ENCODE data around the gene ENAH. TPM values are rescaled to one million over a fixed set of nuclear protein-coding genes. Genes with fewer than 3 reads are reported as not detected.

Gene ENAH
- polyA plus RNA-seq, 4 donors: 71.9 to 137 (median 109) TPM

GRCh38 chr1:225508538-225509375 lies 144.2 kb downstream of the ENAH start:
- DNase-seq (ENCODE audit: low read depth in 4 of 4, low spot score in 3 of 4): no peak

- no peak for DNase-seq (ENCODE audit: low read depth in 4 of 4, low spot score in 3 of 4)
Measured at GRCh38 chr1:225506727-225507126, 146.2 kb downstream of the ENAH start.

GRCh38 chr1:225504776-225505175 lies 148.1 kb downstream of the ENAH start:
- no peak for DNase-seq (ENCODE audit: low read depth in 4 of 4, low spot score in 3 of 4)

- no peak for DNase-seq (ENCODE audit: low read depth in 4 of 4, low spot score in 3 of 4)
Measured at GRCh38 chr1:225500624-225501192, 152.2 kb downstream of the ENAH start.

GRCh38 chr1:225498549-225499136 lies 154.3 kb downstream of the ENAH start:
- no peak for DNase-seq (ENCODE audit: low read depth in 4 of 4, low spot score in 3 of 4)

- no peak for DNase-seq (ENCODE audit: low read depth in 4 of 4, low spot score in 3 of 4)
Measured at GRCh38 chr1:225494789-225495359, 158.0 kb downstream of the ENAH start.

GRCh38 chr1:225493591-225494246 lies 159.2 kb downstream of the ENAH start:
- no peak for DNase-seq (ENCODE audit: low read depth in 4 of 4, low spot score in 3 of 4)

GRCh38 chr1:225488676-225489075 lies 164.2 kb downstream of the ENAH start:
- no peak for DNase-seq (ENCODE audit: low read depth in 4 of 4, low spot score in 3 of 4)

GRCh38 chr1:225486856-225487255 lies 166.1 kb downstream of the ENAH start:
- DNase-seq (ENCODE audit: low read depth in 4 of 4, low spot score in 3 of 4): no peak

- no peak for DNase-seq (ENCODE audit: low read depth in 4 of 4, low spot score in 3 of 4)
Measured at GRCh38 chr1:225485991-225486530, 166.9 kb downstream of the ENAH start.

- no peak for DNase-seq (ENCODE audit: low read depth in 4 of 4, low spot score in 3 of 4)
Measured at GRCh38 chr1:225485226-225485625, 167.7 kb downstream of the ENAH start.

GRCh38 chr1:225484657-225485214 lies 168.2 kb downstream of the ENAH start:
- no peak for DNase-seq (ENCODE audit: low read depth in 4 of 4, low spot score in 3 of 4)

- no peak for DNase-seq (ENCODE audit: low read depth in 4 of 4, low spot score in 3 of 4)
Measured at GRCh38 chr1:225483818-225484656, 168.9 kb downstream of the ENAH start.

GRCh38 chr1:225482421-225482950 lies 170.4 kb downstream of the ENAH start:
- DNase-seq (ENCODE audit: low read depth in 4 of 4, low spot score in 3 of 4): no peak

GRCh38 chr1:225481738-225482137 lies 171.2 kb downstream of the ENAH start:
- DNase-seq (ENCODE audit: low read depth in 4 of 4, low spot score in 3 of 4): no peak

GRCh38 chr1:225480825-225481434 lies 172.0 kb downstream of the ENAH start:
- no peak for DNase-seq (ENCODE audit: low read depth in 4 of 4, low spot score in 3 of 4)

- DNase-seq (ENCODE audit: low read depth in 4 of 4, low spot score in 3 of 4): no peak
Measured at GRCh38 chr1:225479996-225480720, 172.8 kb downstream of the ENAH start.

GRCh38 chr1:225479341-225479740 lies 173.6 kb downstream of the ENAH start:
- DNase-seq (ENCODE audit: low read depth in 4 of 4, low spot score in 3 of 4): no peak
